K562 (cell line): ENCODE measurements around the gene SCMH1. TPM values are rescaled to one million over a fixed set of nuclear protein-coding genes. Genes with fewer than 3 reads are reported as not detected.

ENCODE experiments used
- GTF3C2 ChIP-seq: IDR thresholded peaks from 3 replicates; pipeline ENCODE4 v1.6.1; 2011; ENCODE audit warnings: borderline replicate concordance, mild to moderate bottlenecking, moderate library complexity; ENCODE audit not compliant: insufficient read length; ENCODE audit errors: extremely low read depth
- ID3 ChIP-seq, 2 experiments: fragments of 250-450 bp in 1 of 2; fragments of 450-650 bp in 1 of 2; sonication (Bioruptor Pico) in 1 of 2; IDR thresholded peaks; 2 replicates each; pipeline versions ENCODE4 v1.6.1 to v1.8.0; 2016 to 2021; ENCODE audit warnings: mild to moderate bottlenecking in 2 of 2, moderate library complexity in 2 of 2, missing compliant biosample characterization in 1 of 2, missing genetic modification characterization in 1 of 2
- ZMIZ1 ChIP-seq, 2 experiments: fragments of 150-350 bp in 1 of 2; IDR thresholded peaks; 2 replicates each; pipeline ENCODE4 v1.6.1; 2012 to 2016; ENCODE audit warnings: low read depth in 2 of 2, low read length in 2 of 2, mild to moderate bottlenecking in 1 of 2, moderate library complexity in 1 of 2
- ZNF24 ChIP-seq: fragments of 450-650 bp; IDR thresholded peaks from 2 replicates; pipeline ENCODE4 v1.6.1; 2016
- polyA plus RNA-seq, 8 experiments: library from polyadenylated mRNA; depleted of rRNA in 4 of 8; stranded (reverse) in 5 of 8; unstranded in 3 of 8; fragments of >200 nt; fragmentation: Nextera tagmentation in 2 of 8; fragmentation: Illumina TruSeq in 1 of 8; extraction: Ambion mirVana in 2 of 8; extraction: Trizol in 1 of 8; gene quantifications; 2 replicates each; pipeline versions ENCODE4 v1.2.1 to v1.2.3, GENCODE V29; 2011 to 2014; ENCODE audit warnings: inconsistent platforms in 1 of 8, missing spikeins in 1 of 8
- total RNA-seq, 7 experiments: library from RNA; depleted of rRNA in 6 of 7; stranded (reverse); fragments of >200 nt in 6 of 7; fragmentation: Illumina TruSeq in 2 of 7; extraction: Trizol in 2 of 7; gene quantifications; 2 replicates each; pipeline versions ENCODE4 v1.2.1 to v1.2.3, GENCODE V29; 2011 to 2021; ENCODE audit warnings: low replicate concordance in 1 of 7

The SCMH1 gene
- total and polyA plus RNA-seq, 9 of the 15 experiments (the other 6 are each of a cell fraction or from before 2014, with no cell fraction given), result 8.5 to 37.0 (median 26.8) TPM

- TF ChIP-seq GTF3C2, result no peak
- TF ChIP-seq ZNF24, result no peak
- no peak for TF ChIP-seq ZMIZ1 (IDR thresholded peaks at IDR 0.05; ENCODE audit: low read depth in 2 of 2, low read length in 2 of 2)
- no peak for TF ChIP-seq ID3 (CRISPR knock-in tag; IDR thresholded peaks at IDR 0.05)
- TF ChIP-seq ID3 (tag; IDR thresholded peaks at IDR 0.05), result no peak
- TF ChIP-seq, all 486 proteins: peak for 0
Observed at GRCh38 chr1:41171266-41171874, 70.7 kb downstream of the SCMH1 start (continued).
